ENCODE measurements around the gene KRT71.

KRT71 gene

DNA sequence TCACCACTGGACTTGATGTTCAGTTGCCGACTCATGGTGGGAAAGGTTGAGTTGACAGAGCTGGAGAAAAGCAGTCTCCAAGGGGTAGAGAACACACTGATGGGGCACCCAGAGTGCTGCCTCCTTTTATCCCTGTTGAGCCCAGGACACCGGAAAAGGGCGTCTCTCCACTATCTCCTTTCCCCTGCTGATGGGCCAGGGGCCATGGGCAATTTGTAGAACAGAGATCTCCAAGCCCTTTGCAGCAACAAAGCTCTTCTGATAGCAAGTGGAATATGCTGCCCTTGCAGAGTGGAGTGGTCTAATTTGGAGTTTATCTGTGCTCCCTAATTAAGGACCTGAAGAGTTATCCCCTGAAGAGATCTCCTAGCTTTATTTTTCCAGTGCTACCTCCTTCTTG lies 20.8 kb upstream of the KRT71 start, which contains the start of gene KRT74:
KRT74 (minus strand) TSS at position 101 of the 400 bp plus-strand sequence; CDS start at position 35, 66 bp downstream.
- DNase-seq = no peak

DNA sequence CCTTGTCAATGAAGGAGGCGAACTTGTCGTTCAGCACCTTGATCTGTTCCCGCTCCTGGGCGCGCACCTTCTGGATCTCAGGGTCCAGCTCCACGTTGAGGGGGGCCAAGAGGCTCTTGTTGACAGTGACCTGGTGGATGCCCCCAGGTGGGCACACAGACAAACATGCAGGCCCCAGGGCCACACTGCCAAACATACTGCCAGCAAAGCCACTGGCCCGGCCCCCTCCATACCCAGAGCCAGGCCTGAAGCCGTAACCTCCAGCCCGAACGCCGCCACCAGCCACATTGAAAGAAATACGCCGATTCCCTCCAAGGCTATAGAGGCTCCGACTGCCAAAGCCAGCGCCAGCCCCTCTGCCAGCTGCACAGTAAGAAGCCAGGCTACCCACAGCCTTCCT lies 20.4 kb upstream of the KRT71 start:
- DNase-seq = no peak

DNA sequence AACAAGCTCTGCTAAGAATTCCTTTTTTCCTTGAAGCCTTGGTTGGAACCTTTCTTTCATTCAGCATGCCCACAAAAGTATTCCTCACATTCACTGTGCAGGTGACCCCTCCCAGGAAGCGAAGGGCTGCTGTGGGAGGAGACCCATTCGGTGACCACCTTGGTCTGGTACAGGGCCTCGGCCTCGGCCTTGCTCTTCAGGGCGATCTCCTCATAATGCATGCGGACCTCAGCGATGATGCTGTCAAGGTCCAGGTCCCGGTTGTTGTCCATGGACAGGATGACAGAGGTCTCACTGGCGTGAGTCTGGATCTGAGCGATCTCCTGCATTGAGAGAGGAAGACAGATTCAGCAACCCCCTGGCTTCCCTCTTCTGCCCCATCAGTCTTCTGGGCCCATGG lies 17.6 kb upstream of the KRT71 start:
- no peak for DNase-seq

DNA sequence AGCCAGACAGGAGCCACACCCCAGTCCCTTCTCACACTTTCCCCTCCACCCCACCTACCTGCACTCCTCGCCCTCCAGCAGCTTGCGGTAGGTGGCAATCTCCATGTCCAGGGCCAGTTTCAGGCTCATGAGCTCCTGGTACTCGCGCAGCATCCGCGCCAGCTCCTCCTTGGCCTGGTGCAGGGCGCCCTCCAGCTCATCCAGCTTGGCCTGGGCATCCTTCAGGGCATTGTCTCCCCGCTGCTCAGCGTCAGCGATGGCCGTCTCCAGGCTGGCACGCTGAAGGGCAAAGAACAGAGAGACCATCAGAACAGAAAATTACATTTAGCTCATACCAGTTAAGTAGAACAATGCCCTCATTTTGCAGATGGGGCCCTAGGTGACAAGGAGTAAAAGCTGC lies 15.2 kb upstream of the KRT71 start:
- no peak for DNase-seq

DNA sequence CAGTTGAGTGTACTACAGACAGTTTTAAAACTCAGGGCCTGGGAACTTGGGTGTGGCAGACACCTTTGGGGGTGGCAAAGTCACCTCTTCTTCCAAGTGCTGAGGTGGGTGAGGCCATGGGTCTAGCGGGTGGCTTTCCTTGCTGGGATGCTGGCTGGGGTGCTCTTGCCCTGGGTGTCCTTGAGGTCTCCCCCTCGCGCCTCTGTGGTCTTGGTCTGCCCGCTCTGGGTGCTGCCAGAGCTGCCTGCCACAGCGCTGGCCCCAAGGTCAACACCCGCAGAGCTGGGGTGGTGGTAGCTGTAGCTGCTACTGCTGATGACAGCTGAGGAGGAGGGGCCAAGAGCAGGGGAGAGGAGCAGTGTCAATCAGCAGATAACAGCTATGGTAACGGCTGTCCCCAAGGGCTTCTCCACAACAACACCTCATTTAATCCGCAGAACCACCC lies 13.9 kb upstream of the KRT71 start:
- DNase-seq = no peak

- peak; percentile 67 for DNase-seq
Observed at GRCh38 chr12:52564582-52564981, 11.6 kb upstream of the KRT71 start.

GRCh38 chr12:52561880-52562449 lies 9.0 kb upstream of the KRT71 start:
- peak; percentile 37 for DNase-seq

DNA sequence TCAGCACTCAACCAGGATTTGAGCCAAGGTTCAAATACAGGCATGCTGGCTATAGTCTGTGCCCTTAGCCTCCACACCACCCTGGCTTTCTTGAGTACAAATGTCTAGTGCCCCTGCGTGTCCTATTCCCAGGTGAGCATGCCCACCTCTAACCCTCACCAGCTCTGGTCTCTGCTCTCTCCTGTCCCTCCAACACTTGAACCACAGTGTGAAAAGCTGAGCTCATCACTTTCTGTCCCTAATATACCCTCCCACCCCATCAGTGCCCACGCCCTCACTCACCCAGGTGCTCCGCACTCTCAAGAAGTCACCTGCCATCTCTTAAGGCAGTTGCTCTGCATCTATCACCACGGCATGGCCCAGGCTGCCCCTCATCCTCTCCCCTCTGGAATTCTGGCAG lies 7.0 kb upstream of the KRT71 start:
- no peak for DNase-seq

- no peak for DNase-seq
Observed at GRCh38 chr12:52558781-52559445, 6.0 kb upstream of the KRT71 start.

- no peak for DNase-seq
Observed at GRCh38 chr12:52557476-52557875, 4.5 kb upstream of the KRT71 start.

DNA sequence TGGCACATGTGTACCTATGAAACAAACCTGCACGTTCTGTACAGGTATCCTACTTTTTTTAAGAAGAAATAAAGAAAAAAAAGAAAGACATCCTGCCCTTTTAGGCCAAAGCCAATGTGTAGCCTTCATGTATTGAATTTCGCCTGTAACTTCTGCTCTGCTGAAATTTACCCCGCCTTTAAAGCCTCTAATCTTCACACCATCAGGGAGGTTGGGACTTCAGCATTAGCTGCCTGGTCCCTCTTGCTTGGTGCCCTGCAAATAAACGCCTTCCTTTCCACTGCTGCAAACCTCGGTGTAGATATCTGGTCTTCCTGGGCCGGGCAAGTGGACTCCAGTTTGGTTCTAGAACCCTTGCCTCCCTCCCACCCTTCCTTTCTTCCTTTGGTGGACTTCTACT lies 2.6 kb upstream of the KRT71 start:
- no peak for DNase-seq

DNA sequence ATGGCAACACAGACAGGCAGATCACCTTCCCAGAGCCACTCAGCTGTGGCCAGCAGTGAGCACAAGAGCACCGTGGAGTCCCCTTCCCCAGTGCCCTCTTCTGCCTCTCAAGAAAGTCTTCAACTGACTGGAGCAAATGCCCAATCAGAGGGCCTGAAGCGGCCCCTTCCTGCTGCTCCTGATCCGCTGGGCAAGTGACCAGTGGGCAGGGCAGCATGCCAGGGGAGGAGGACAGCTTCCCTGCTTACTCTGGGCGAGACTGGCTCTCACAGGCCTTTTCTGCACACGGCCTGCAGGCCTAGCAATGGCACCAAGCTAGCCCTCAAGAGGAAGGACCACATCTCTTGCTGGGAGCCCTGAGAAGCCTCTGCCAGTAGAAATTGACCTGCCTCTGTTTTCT lies 890 bp downstream of the KRT71 start:
- no peak for DNase-seq

GRCh38 chr12:52551216-52551865 lies 1.6 kb downstream of the KRT71 start:
- no peak for DNase-seq

GRCh38 chr12:52546126-52546525 lies 6.8 kb downstream of the KRT71 start:
- DNase-seq = no peak

DNA sequence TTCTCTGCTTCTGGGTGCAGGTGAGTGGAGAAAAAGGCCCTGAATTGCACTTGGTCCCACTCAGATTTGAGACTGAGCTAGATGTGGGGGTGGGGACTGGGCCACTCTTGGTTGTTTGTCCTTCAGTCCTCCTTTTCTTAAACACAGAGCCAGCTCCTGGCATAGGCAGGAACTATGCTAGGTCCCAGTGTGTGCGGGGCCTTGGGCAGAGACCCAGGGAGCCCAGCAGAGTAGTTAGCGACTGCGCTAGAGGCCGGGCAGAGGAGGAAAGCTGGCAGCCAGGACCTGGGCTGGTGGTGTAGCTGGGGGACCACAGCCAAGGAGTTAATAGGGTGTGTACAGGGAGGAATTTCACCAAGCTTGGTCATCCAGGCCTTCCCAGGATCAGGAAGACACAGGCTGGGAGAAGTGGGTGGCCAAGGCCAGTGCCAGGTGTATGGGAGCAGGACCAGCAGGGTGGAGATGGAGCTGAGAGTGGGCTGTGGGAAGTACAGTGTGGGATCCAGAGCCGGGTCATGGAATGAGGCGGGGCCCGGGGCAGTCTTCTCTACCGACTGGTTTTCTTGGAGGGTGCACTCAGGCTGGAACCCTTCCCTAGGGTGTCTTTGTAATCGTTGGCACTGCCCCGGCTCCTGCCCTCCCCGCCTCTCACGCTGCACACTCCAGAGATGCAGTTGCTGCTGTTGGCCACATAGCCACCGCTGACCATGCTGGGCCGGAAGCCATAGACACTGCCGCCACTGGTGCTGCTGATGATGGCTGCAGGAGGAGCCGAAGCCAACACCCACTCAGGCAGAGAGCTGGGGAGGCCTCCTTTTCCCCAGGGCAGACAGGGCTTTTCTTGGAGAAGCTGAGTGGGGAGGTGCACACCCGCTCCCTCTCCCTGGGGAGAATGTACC lies 8.7 kb downstream of the KRT71 start:
- no peak for DNase-seq

- DNase-seq = no peak
Observed at GRCh38 chr12:52542785-52543318, 10.1 kb downstream of the KRT71 start.

- DNase-seq = no peak
Observed at GRCh38 chr12:52542157-52542556, 10.8 kb downstream of the KRT71 start.

DNA sequence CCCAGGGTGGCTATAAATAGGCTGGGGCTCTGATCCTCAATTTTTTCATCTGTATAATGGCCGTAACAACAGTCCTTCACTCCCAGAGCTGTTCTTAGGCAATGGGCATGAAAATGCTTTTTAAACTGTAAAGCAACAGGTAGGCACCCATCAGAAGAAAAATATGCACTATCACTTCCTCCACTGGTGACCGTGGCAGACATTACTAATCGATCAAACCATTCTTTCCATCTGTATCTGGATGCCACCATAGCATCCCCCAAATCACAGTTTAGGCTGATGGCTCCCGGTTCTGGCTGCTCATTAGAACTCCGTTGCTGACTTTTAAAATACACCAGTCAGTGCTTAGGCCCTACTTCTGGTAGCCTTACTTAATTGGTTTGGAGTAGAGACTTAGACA lies 11.2 kb downstream of the KRT71 start:
- no peak for DNase-seq

GRCh38 chr12:52540531-52540930 lies 12.4 kb downstream of the KRT71 start:
- DNase-seq = no peak

GRCh38 chr12:52539821-52540173 lies 13.1 kb downstream of the KRT71 start:
- no peak for DNase-seq

DNA sequence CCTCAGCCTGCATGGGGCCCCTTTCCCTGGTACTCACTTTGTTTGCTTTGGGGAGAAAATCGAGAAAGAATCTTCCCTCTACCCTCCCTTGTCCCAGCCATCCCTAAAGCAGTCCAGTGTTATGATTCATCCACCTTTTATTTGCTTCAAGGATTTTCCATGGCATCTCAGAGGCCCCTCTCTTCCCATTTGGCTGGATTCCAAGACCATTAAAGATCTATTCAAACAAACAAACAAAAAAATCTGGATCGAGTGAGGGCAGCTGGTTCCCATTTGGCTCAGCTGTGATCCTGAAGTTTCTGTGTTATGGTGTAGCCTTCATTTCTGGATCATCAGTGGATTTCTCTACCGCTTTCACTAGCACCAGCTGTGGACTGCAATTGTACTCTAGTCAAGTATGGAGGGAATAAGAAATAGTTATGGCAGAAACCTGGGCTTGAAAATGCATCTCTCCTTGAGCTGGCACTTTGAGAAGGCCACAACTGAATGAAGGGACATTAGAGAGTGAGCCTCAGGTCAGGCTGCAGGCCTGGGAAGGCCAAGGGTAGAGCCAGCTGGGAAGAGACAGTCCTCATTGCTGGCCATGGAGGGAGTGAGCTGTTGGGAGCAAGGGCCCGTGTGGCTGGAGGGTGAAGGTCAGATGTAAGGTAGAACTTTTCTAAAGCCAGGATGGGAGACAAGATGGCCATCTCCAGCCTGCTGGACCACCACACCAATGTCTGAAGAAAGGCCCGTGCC lies 13.7 kb downstream of the KRT71 start:
- DNase-seq = peak; percentile 65

GRCh38 chr12:52537101-52537500 lies 15.8 kb downstream of the KRT71 start:
- no peak for DNase-seq
